22Rv1 (cell line): ENCODE data around the gene VENTX.

Source experiments
- H3K27ac ChIP-seq: fragments of 450-650 bp; 2 replicates; pipeline ENCODE4 v1.5.1; 2017
- ZFX ChIP-seq: fragments of 450-650 bp; IDR thresholded peaks from 2 replicates; pipeline ENCODE4 v1.6.1; 2017; ENCODE audit warnings: antibody characterized with exemption, borderline replicate concordance
- TF ChIP-seq, protein P1 (sequence below): fragments of 450-650 bp; IDR thresholded peaks from 2 replicates; pipeline ENCODE4 v1.5.1; 2017; ENCODE audit warnings: mild to moderate bottlenecking

VENTX gene

GRCh38 chr10:133253361-133253955, 15.8 kb downstream of the VENTX start:
- no peak for TF ChIP-seq ZFX
- TF ChIP-seq, protein P1, sequence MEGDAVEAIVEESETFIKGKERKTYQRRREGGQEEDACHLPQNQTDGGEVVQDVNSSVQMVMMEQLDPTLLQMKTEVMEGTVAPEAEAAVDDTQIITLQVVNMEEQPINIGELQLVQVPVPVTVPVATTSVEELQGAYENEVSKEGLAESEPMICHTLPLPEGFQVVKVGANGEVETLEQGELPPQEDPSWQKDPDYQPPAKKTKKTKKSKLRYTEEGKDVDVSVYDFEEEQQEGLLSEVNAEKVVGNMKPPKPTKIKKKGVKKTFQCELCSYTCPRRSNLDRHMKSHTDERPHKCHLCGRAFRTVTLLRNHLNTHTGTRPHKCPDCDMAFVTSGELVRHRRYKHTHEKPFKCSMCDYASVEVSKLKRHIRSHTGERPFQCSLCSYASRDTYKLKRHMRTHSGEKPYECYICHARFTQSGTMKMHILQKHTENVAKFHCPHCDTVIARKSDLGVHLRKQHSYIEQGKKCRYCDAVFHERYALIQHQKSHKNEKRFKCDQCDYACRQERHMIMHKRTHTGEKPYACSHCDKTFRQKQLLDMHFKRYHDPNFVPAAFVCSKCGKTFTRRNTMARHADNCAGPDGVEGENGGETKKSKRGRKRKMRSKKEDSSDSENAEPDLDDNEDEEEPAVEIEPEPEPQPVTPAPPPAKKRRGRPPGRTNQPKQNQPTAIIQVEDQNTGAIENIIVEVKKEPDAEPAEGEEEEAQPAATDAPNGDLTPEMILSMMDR = no peak
- H3K27ac ChIP-seq = no peak overlapping the region

GRCh38 chr10:133254421-133255120, 16.9 kb downstream of the VENTX start:
- H3K27ac ChIP-seq = no peak overlapping the region
- TF ChIP-seq, protein P1 = no peak
- TF ChIP-seq ZFX = no peak

DNA sequence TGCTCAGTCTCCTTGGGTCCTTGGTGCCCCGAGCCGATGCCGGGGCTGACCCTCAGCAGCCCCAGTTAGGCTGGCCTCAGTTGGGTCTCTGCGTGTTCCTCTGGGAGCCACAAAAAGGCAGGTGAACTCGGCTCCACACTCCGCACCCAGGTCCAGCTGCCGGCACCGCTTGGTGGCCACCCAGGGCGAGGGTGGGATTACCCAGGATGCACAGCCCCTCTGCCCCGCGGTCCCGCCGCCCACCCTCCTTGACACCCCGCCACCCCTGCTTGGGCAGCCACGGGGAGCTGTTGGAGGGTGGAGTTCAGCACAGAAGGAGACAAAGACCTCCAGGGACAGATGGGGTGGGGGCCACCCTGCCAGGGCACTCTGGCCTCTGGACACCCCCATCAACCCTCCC, 17.7 kb downstream of the VENTX start:
- no peak overlapping the region for H3K27ac ChIP-seq
- TF ChIP-seq ZFX = no peak
- TF ChIP-seq, protein P1 = no peak

- TF ChIP-seq, protein P1 = peak; percentile 89
- no peak for TF ChIP-seq ZFX
Observed at GRCh38 chr10:133257489-133258065, 19.9 kb downstream of the VENTX start.

DNA sequence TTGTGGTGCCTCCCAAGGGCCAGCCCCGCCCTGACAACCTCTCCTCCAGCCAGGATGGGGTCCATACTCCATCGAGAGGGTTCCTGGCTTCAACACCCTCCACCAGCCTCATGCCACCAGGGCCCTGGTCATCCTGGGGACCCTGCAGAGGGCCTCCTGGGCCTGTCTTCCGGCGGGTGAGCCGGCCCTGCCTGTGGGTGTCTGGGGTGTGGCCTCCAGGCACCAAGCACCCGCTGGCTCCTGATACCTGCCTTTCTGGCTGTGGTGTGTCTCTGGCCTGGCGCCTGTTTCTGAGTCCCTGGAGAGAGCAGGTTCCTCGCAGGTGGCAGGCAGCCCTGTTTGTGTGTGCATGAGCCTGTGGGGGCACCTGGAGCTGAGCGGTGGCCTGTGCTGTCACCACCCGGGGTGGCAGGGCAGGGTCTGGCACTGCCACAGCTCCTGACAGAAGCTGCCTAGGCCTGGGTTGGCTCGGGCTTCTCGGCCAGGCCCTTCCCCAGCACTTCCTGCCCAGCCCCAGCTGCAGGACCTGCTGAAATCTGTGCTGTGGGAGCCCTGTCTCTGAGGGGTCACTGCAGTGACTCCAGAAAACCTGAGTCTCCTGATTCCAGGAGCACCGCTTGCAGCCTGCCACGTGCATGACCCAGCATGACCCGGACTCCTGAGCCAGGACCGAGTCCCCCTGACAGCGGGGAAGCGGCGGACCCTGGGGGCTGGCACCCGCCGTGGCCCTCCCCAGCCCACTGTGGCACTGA, 20.6 kb downstream of the VENTX start:
- H3K27ac ChIP-seq = no peak overlapping the region

More at GRCh38 chr10:133257489-133258065, 19.9 kb downstream of the VENTX start:
- H3K27ac ChIP-seq = no peak overlapping the region

DNA sequence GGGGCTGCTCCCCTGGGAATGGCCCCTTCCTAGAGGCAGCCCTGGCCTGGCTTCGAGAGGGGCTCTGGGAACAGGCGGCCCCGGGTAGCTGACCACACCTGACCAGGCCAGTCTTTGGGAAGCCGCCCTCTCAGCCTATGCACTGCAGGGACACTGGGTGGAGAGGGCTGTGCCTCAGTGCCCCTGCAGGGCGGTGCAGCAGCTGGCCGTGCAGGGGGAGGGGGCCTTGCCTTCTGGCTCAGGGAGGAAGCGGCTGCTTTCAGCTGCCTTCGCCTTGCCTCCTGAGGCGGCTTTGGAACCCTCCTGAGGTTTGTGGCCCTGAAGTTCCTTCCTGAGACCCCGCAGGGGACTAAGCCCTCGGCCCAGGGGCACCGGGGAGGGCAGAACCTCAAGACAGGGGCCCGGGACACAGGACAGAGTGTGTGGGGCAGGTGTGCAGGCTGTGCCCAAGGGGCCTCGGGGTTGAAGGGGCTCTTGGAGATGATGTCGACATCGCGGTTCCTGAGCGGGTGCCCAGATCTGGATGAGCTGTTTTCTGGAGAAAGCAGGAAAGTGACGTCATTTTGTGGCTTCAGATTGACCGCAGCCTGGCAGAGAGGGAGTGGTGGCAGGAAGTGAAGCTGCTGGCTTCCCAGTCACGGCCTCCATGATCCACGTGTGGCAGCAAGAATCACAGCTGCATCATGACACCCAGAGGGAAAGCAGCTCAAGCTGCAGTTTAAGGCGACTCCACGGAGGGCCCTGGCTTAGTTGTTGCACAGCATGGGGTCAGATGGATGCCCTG, 21.4 kb downstream of the VENTX start:
- H3K27ac ChIP-seq = no peak overlapping the region
- TF ChIP-seq, protein P1 = no peak
- no peak for TF ChIP-seq ZFX

More for the DNA sequence above, 20.6 kb downstream of the VENTX start:
- no peak for TF ChIP-seq ZFX
- TF ChIP-seq, protein P1 = no peak
